H9 (cell line): ENCODE measurements around the gene SRPK2. TPM values are rescaled to one million over a fixed set of nuclear protein-coding genes. Genes with fewer than 3 reads are reported as not detected.

Experiments used
- DNase-seq: peaks from one replicate; pipeline ENCODE4 v3.0.0-alpha.2; 2017
- H2AFZ ChIP-seq: one replicate; pipeline ENCODE4 v1.6.1; 2013; ENCODE audit warnings: mild to moderate bottlenecking, low read length, control low read depth, moderate library complexity
- H2AK5ac ChIP-seq: 2 replicates; pipeline ENCODE4 v1.6.1; 2013; ENCODE audit warnings: low read length, control low read depth, mixed read lengths; ENCODE audit not compliant: insufficient read length
- H2BK120ac ChIP-seq: one replicate; pipeline ENCODE4 v1.6.1; 2013; ENCODE audit warnings: low read depth, mild to moderate bottlenecking, low read length, control low read depth, inconsistent platforms; ENCODE audit not compliant: poor library complexity, severe bottlenecking
- H2BK12ac ChIP-seq: 2 replicates; pipeline ENCODE4 v1.6.1; 2013; ENCODE audit warnings: low read length, control low read depth, mixed read lengths, low read depth; ENCODE audit not compliant: insufficient read length
- H2BK15ac ChIP-seq: 2 replicates; pipeline ENCODE4 v1.6.1; 2013; ENCODE audit warnings: low read depth, low read length, control low read depth
- H2BK20ac ChIP-seq: one replicate; pipeline ENCODE4 v1.6.1; 2013; ENCODE audit warnings: low read depth, mild to moderate bottlenecking, low read length, control low read depth, inconsistent platforms; ENCODE audit not compliant: poor library complexity, severe bottlenecking
- H2BK5ac ChIP-seq: 2 replicates; pipeline ENCODE4 v1.6.1; 2013; ENCODE audit warnings: low read length, control low read depth, mixed read lengths; ENCODE audit not compliant: insufficient read length
- H3K14ac ChIP-seq: 2 replicates; pipeline ENCODE4 v1.6.1; 2013; ENCODE audit warnings: low read length, control low read depth; ENCODE audit not compliant: insufficient read depth
- H3K18ac ChIP-seq: 2 replicates; pipeline ENCODE4 v1.6.1; 2013; ENCODE audit warnings: low read depth, mild to moderate bottlenecking, mixed read lengths, low read length, control low read depth; ENCODE audit not compliant: insufficient read length
- H3K23ac ChIP-seq: 2 replicates; pipeline ENCODE4 v1.6.1; 2013; ENCODE audit warnings: low read length, control low read depth, mixed read lengths, low read depth; ENCODE audit not compliant: insufficient read length
- H3K23me2 ChIP-seq: 2 replicates; pipeline ENCODE4 v1.6.1; 2013; ENCODE audit warnings: low read depth, mild to moderate bottlenecking, mixed read lengths, low read length, control low read depth; ENCODE audit not compliant: insufficient read length, poor library complexity, severe bottlenecking
- H3K27ac ChIP-seq: 2 replicates; pipeline ENCODE4 v1.5.1; 2013; ENCODE audit warnings: low read length, control low read depth, mixed read lengths, low read depth; ENCODE audit not compliant: insufficient read length
- H3K27me3 ChIP-seq: 2 replicates; pipeline ENCODE4 v1.6.1; 2013; ENCODE audit warnings: low read length, control low read depth, inconsistent platforms; ENCODE audit not compliant: insufficient read depth
- H3K4ac ChIP-seq: 2 replicates; pipeline ENCODE4 v1.6.1; 2013; ENCODE audit warnings: low read depth, mild to moderate bottlenecking, control low read depth, inconsistent platforms, low read length, moderate library complexity
- H3K4me1 ChIP-seq: 2 replicates; pipeline ENCODE4 v1.6.1; 2013; ENCODE audit warnings: low read length, control low read depth, inconsistent platforms; ENCODE audit not compliant: insufficient read depth
- H3K4me2 ChIP-seq: 2 replicates; pipeline ENCODE4 v1.6.1; 2013; ENCODE audit warnings: low read length, control low read depth, mixed read lengths; ENCODE audit not compliant: insufficient read length, insufficient read depth
- H3K56ac ChIP-seq: 2 replicates; pipeline ENCODE4 v1.6.1; 2013; ENCODE audit warnings: low read depth, mild to moderate bottlenecking, mixed read lengths, low read length, control low read depth; ENCODE audit not compliant: insufficient read length
- H3K79me1 ChIP-seq: 2 replicates; pipeline ENCODE4 v1.6.1; 2013; ENCODE audit warnings: low read depth, mild to moderate bottlenecking, moderate library complexity, low read length, control low read depth, inconsistent platforms; ENCODE audit not compliant: insufficient read depth, poor library complexity, severe bottlenecking
- H3K79me2 ChIP-seq: 2 replicates; pipeline ENCODE4 v1.6.1; 2013; ENCODE audit warnings: low read length, control low read depth, inconsistent platforms; ENCODE audit not compliant: insufficient read depth
- H3K9ac ChIP-seq: 2 replicates; pipeline ENCODE4 v1.6.1; 2013; ENCODE audit warnings: low read length, control low read depth, mixed read lengths; ENCODE audit not compliant: insufficient read length; ENCODE audit errors: extremely low read depth
- H3K9me3 ChIP-seq: one replicate; pipeline ENCODE4 v1.6.1; 2013; ENCODE audit warnings: low read depth, low read length, inconsistent platforms; ENCODE audit not compliant: control insufficient read depth
- H3T11ph ChIP-seq: one replicate; pipeline ENCODE4 v1.6.1; 2013; ENCODE audit warnings: mild to moderate bottlenecking, low read length, control low read depth, inconsistent platforms
- H4K20me1 ChIP-seq: one replicate; pipeline ENCODE4 v1.6.1; 2013; ENCODE audit not compliant: control insufficient read depth, insufficient read length, insufficient read depth
- H4K5ac ChIP-seq: 2 replicates; pipeline ENCODE4 v1.6.1; 2013; ENCODE audit warnings: low read depth, mild to moderate bottlenecking, mixed read lengths, low read length, control low read depth; ENCODE audit not compliant: insufficient read length
- H4K8ac ChIP-seq: replicated peaks from 2 replicates; pipeline ENCODE4 v1.6.1; 2013; ENCODE audit warnings: low read length, control low read depth, mixed read lengths, low read depth; ENCODE audit not compliant: insufficient read length
- H4K91ac ChIP-seq: 2 replicates; pipeline ENCODE4 v1.6.1; 2013; ENCODE audit warnings: low read depth, mild to moderate bottlenecking, moderate library complexity, mixed read lengths, low read length, control low read depth; ENCODE audit not compliant: insufficient read length
- H3K27ac Mint-ChIP-seq, 3 experiments: 2 replicates in 2 of 3; 3 replicates in 1 of 3; pipeline ENCODE4 v1.8.0; 2020 to 2021; ENCODE audit warnings: mixed read lengths in 3 of 3, mild to moderate bottlenecking in 1 of 3, moderate library complexity in 1 of 3
- H3K27me3 Mint-ChIP-seq: 2 replicates; pipeline ENCODE4 v1.8.0; 2021; ENCODE audit warnings: low read depth, mild to moderate bottlenecking, moderate library complexity, mixed read lengths
- H3K36me3 Mint-ChIP-seq, 3 experiments: 2 replicates in 2 of 3; 3 replicates in 1 of 3; pipeline ENCODE4 v1.8.0; 2020 to 2021; ENCODE audit warnings: low read depth in 3 of 3, mixed read lengths in 3 of 3; ENCODE audit not compliant: insufficient read depth in 1 of 3
- H3K4me1 Mint-ChIP-seq, 2 experiments: 2 replicates each; pipeline ENCODE4 v1.8.0; 2020; ENCODE audit warnings: mixed read lengths in 2 of 2
- H3K4me3 Mint-ChIP-seq, 2 experiments: 2 replicates in 1 of 2; 3 replicates in 1 of 2; pipeline ENCODE4 v1.8.0; 2020 to 2021; ENCODE audit warnings: mild to moderate bottlenecking in 2 of 2, mixed read lengths in 2 of 2, moderate library complexity in 1 of 2
- H3K9me3 Mint-ChIP-seq, 2 experiments: 2 replicates in 1 of 2; 3 replicates in 1 of 2; pipeline ENCODE4 v1.8.0; 2020; ENCODE audit warnings: mild to moderate bottlenecking in 2 of 2, mixed read lengths in 2 of 2, moderate library complexity in 1 of 2
- WGBS: extraction: QIAGEN DNeasy Blood & Tissue Kit; methylation state at CpG from one replicate; pipeline ENCODE4 v1.1.7; 2013; ENCODE audit warnings: missing lambda C conversion rate, low lambda C conversion rate, mixed read lengths; ENCODE audit not compliant: insufficient read length; ENCODE audit errors: extremely low coverage; 5-methylcytosine and 5-hydroxymethylcytosine counted together
- total RNA-seq: library from RNA; stranded (reverse); gene quantifications from 2 replicates; pipeline ENCODE4 v1.2.1, GENCODE V29; 2021
- TF ChIP-seq, protein P1 (sequence below): fragments of 200-600 bp; sonication (generic); conservative IDR thresholded peaks from 3 replicates; pipeline ENCODE4 v1.8.0; 2021; ENCODE audit warnings: antibody characterized with exemption, mild to moderate bottlenecking

The SRPK2 gene
- total RNA-seq, 1 experiment from 2014 or later, result 41.1 TPM

- Histone ChIP-seq H3K14ac (no peak overlapping the region), H3K23me2 (no peaks in the 10 kb centered on the region), H4K5ac (no peak overlapping the region), H3K23ac (no peak overlapping the region), H3K4ac (no peak overlapping the region), H3K9ac (no peak overlapping the region), H3K4me2 (no peak overlapping the region), H2AFZ (no peak overlapping the region), H4K20me1 (no peaks in the 10 kb centered on the region), H3K27me3 (no peaks in the 10 kb centered on the region), H3K79me2 (no peaks in the 10 kb centered on the region), H3K27ac (no peak overlapping the region), H4K91ac (no peak overlapping the region), H3K18ac (no peak overlapping the region), H2BK20ac (no peak overlapping the region), H2BK12ac (no peak overlapping the region), H3K56ac (no peak overlapping the region), H2AK5ac (no peak overlapping the region), H3K79me1 (no peaks in the 10 kb centered on the region), H2BK120ac (no peak overlapping the region), H2BK5ac (no peak overlapping the region), H3T11ph (no peak overlapping the region), H2BK15ac (no peak overlapping the region), H4K8ac (no peak overlapping the region), H3K9me3 (no peaks in the 10 kb centered on the region), H3K4me1 (no peaks in the 10 kb centered on the region)
- H3K9me3 Mint-ChIP-seq, result no peaks in the 10 kb centered on the region
- no peak overlapping the region for H3K4me3 Mint-ChIP-seq
- H3K36me3 Mint-ChIP-seq, result peaks cover 7 to 31% (median 8%) of the 10 kb centered on the region in 3 experiments; a peak in 6 of 7 replicates
- DNase-seq, result no peak
- peaks cover 10% of the 10 kb centered on the region in 2 experiments; a peak in 3 of 4 replicates for H3K4me1 Mint-ChIP-seq
- no peaks in the 10 kb centered on the region for H3K27me3 Mint-ChIP-seq
- WGBS, result no CpG with 5 or more reads among the region's 9 CpGs
- no peak overlapping the region for H3K27ac Mint-ChIP-seq
- TF ChIP-seq, protein P1, sequence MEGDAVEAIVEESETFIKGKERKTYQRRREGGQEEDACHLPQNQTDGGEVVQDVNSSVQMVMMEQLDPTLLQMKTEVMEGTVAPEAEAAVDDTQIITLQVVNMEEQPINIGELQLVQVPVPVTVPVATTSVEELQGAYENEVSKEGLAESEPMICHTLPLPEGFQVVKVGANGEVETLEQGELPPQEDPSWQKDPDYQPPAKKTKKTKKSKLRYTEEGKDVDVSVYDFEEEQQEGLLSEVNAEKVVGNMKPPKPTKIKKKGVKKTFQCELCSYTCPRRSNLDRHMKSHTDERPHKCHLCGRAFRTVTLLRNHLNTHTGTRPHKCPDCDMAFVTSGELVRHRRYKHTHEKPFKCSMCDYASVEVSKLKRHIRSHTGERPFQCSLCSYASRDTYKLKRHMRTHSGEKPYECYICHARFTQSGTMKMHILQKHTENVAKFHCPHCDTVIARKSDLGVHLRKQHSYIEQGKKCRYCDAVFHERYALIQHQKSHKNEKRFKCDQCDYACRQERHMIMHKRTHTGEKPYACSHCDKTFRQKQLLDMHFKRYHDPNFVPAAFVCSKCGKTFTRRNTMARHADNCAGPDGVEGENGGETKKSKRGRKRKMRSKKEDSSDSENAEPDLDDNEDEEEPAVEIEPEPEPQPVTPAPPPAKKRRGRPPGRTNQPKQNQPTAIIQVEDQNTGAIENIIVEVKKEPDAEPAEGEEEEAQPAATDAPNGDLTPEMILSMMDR, result no peak
Observed at GRCh38 chr7:105133986-105134655, 254.6 kb downstream of the SRPK2 start.
